HTR-8/SVneo (cell line): ENCODE data around the gene FBH1.

ENCODE experiments used
- DNase-seq: peaks from one replicate; pipeline ENCODE4 v3.0.0; 2011; ENCODE audit warnings: low spot score, mixed read lengths; ENCODE audit not compliant: insufficient read length
- FAIRE-seq: peaks from 2 replicates; lab custom pipeline; 2011; peaks lifted over from hg19 to GRCh38; lab: Jason Lieb, UNC

FBH1 gene

GRCh38 chr10:5971886-5972285 lies 81.8 kb downstream of the FBH1 start:
- no peak for DNase-seq
- no peak for FAIRE-seq

- FAIRE-seq, result no peak
Measured at GRCh38 chr10:5973069-5973468, 83.0 kb downstream of the FBH1 start.

GRCh38 chr10:5975641-5976473 lies 85.8 kb downstream of the FBH1 start:
- DNase-seq (no peak), FAIRE-seq (no peak)

More at GRCh38 chr10:5973069-5973468, 83.0 kb downstream of the FBH1 start:
- no peak for DNase-seq

GRCh38 chr10:5976512-5977470 lies 86.7 kb downstream of the FBH1 start:
- FAIRE-seq (no peak), DNase-seq (peak; percentile 41)

GRCh38 chr10:5977471-5978229 lies 87.6 kb downstream of the FBH1 start, which contains the start of gene IL15RA:
Gene IL15RA, minus strand, starts transcription at chr10:5977543. Its CDS starts 51 bp downstream, at chr10:5977492.
- DNase-seq (peak; percentile 72), FAIRE-seq (no peak)

- DNase-seq (no peak), FAIRE-seq (no peak)
Measured at GRCh38 chr10:5978230-5978489, 88.1 kb downstream of the FBH1 start.

GRCh38 chr10:5981529-5981928 lies 91.5 kb downstream of the FBH1 start:
- FAIRE-seq (no peak), DNase-seq (no peak)

GRCh38 chr10:5983774-5984173 lies 93.7 kb downstream of the FBH1 start:
- no peak for FAIRE-seq
- no peak for DNase-seq

- DNase-seq, result no peak
Measured at GRCh38 chr10:5985029-5985428, 95.0 kb downstream of the FBH1 start.

More at GRCh38 chr10:5985029-5985428, 95.0 kb downstream of the FBH1 start:
- no peak for FAIRE-seq
